HG02798 (cell line): ENCODE data around the gene SLC35F4.
A peak's percentile ranks its signal among the peaks of the same experiment; 100 is the strongest.
"Not testable (repeated sequence)": the region's sequence is repeated elsewhere in the genome, so short reads cannot be mapped to it uniquely, and the experiment has no call there.

Source experiments
- ATAC-seq: cut with Tn5 transposase; IDR thresholded peaks from one replicate; pipeline ENCODE4 v1.9.1; 2021; ENCODE audit warnings: mild to moderate bottlenecking; ENCODE audit not compliant: unreplicated experiment, poor library complexity

SLC35F4 gene

GRCh38 chr14:57865403-57866198 is at the start of gene SLC35F4:
Gene SLC35F4, minus strand, starts transcription at chr14:57866092.
- ATAC-seq: no peak

GRCh38 chr14:57909626-57910025 is 43.7 kb upstream of the SLC35F4 start:
- no peak for ATAC-seq

GRCh38 chr14:57903954-57904353 is 38.1 kb upstream of the SLC35F4 start:
- no peak for ATAC-seq

- ATAC-seq: no peak
Measured at GRCh38 chr14:57898837-57899572, 33.1 kb upstream of the SLC35F4 start.

GRCh38 chr14:57897144-57897748 is 31.4 kb upstream of the SLC35F4 start:
- no peak for ATAC-seq

GRCh38 chr14:57889245-57889644 is 23.4 kb upstream of the SLC35F4 start:
- ATAC-seq: no peak

- no peak for ATAC-seq
Measured at GRCh38 chr14:57884175-57884574, 18.3 kb upstream of the SLC35F4 start.

GRCh38 chr14:57883061-57883460 is 17.2 kb upstream of the SLC35F4 start:
- no peak for ATAC-seq

- ATAC-seq: no peak
Measured at GRCh38 chr14:57879516-57879915, 13.6 kb upstream of the SLC35F4 start.

GRCh38 chr14:57875985-57876384 is 10.1 kb upstream of the SLC35F4 start:
- ATAC-seq: no peak

GRCh38 chr14:57875296-57875695 is 9.4 kb upstream of the SLC35F4 start:
- no peak for ATAC-seq

- peak; percentile 72 for ATAC-seq
Measured at GRCh38 chr14:57871459-57872080, 5.7 kb upstream of the SLC35F4 start.

GRCh38 chr14:57870686-57871457 is 5.0 kb upstream of the SLC35F4 start:
- ATAC-seq: no peak

GRCh38 chr14:57869617-57870016 is 3.7 kb upstream of the SLC35F4 start:
- ATAC-seq: no peak

- no peak for ATAC-seq
Measured at GRCh38 chr14:57866199-57866705, 360 bp upstream of the SLC35F4 start.

- ATAC-seq: no peak
Measured at GRCh38 chr14:57865066-57865402, 858 bp downstream of the SLC35F4 start.

GRCh38 chr14:57864659-57865058 is 1.2 kb downstream of the SLC35F4 start:
- no peak for ATAC-seq

- ATAC-seq: no peak
Measured at GRCh38 chr14:57863471-57863870, 2.4 kb downstream of the SLC35F4 start.

GRCh38 chr14:57855666-57856065 is 10.2 kb downstream of the SLC35F4 start:
- not testable (repeated sequence) for ATAC-seq

- ATAC-seq: no peak
Measured at GRCh38 chr14:57854571-57854970, 11.3 kb downstream of the SLC35F4 start.
